ENCODE data around the gene AATF.

AATF gene

GRCh38 chr17:37086334-37086733, 137.6 kb downstream of the AATF start:
- DNase-seq, result no peak

GRCh38 chr17:37086948-37087347, 138.2 kb downstream of the AATF start:
- DNase-seq, result no peak

- DNase-seq, result no peak
These were observed 138.9 kb downstream of the AATF start for GRCh38 chr17:37087683-37088082.

- no peak for DNase-seq
These were observed 139.7 kb downstream of the AATF start for GRCh38 chr17:37088459-37088858.

GRCh38 chr17:37088913-37089312, 140.2 kb downstream of the AATF start:
- no peak for DNase-seq

GRCh38 chr17:37089956-37090355, 141.2 kb downstream of the AATF start:
- peak in 1 of 2 donors; percentile 21 for DNase-seq

GRCh38 chr17:37090941-37091340, 142.2 kb downstream of the AATF start:
- no peak for DNase-seq

GRCh38 chr17:37092071-37092470, 143.3 kb downstream of the AATF start:
- no peak for DNase-seq

- no peak for DNase-seq
These were observed 143.9 kb downstream of the AATF start for GRCh38 chr17:37092701-37093100.

- no peak for DNase-seq
These were observed 145.6 kb downstream of the AATF start for GRCh38 chr17:37094391-37094790.

GRCh38 chr17:37096071-37096470, 147.3 kb downstream of the AATF start:
- no peak for DNase-seq

GRCh38 chr17:37097154-37097553, 148.4 kb downstream of the AATF start:
- no peak for DNase-seq

GRCh38 chr17:37098152-37098551, 149.4 kb downstream of the AATF start:
- DNase-seq, result no peak

- no peak for DNase-seq
These were observed 150.3 kb downstream of the AATF start for GRCh38 chr17:37098910-37099664.

GRCh38 chr17:37100231-37100630, 151.5 kb downstream of the AATF start:
- DNase-seq, result no peak

- no peak for DNase-seq
These were observed 152.6 kb downstream of the AATF start for GRCh38 chr17:37101306-37101705.

- no peak for DNase-seq
These were observed 154.5 kb downstream of the AATF start for GRCh38 chr17:37103231-37103630.

GRCh38 chr17:37106049-37106448, 157.3 kb downstream of the AATF start:
- no peak for DNase-seq

Measured in stimulated activated CD4-positive, alpha-beta T cell treated with anti-CD3 and anti-CD28 coated beads, Interleukin-2, amount 100 ng/mL, for 48 hours (primary cell).